Medulla oblongata (tissue), 1 donor: ENCODE data around the gene ZFYVE9.
"Not testable (repeated sequence)": the region's sequence is repeated elsewhere in the genome, so short reads cannot be mapped to it uniquely, and the experiment has no call there.

Experiments
- DNase-seq: peaks from one replicate; pipeline ENCODE4 v3.0.0-alpha.2; 2015; ENCODE audit errors: extremely low spot score

Gene ZFYVE9

GRCh38 chr1:52191395-52191965 is 49.6 kb downstream of the ZFYVE9 start:
- no peak for DNase-seq

GRCh38 chr1:52192024-52192423 is 50.1 kb downstream of the ZFYVE9 start:
- DNase-seq = no peak

DNA sequence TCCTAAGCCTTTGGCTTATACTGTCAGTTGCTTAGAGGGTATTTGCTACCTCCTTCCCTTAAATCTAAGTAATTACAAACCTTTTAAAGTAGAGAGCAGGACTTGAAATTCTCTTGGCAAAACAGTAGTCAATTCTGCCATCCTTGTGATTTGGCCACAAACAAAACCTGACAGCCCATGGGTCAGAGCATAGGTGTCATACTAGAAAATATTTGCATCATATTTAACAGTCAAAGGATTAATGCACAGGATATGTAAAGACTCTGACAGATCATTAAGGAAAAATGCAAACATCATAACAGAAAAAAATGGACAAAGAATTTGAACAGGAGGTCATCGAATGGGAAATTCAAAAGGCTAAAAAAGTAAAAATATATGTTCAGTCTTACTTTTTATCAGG is 50.5 kb downstream of the ZFYVE9 start:
- DNase-seq = no peak

GRCh38 chr1:52193985-52194384 is 52.1 kb downstream of the ZFYVE9 start:
- DNase-seq = no peak

GRCh38 chr1:52195161-52195560 is 53.3 kb downstream of the ZFYVE9 start:
- no peak for DNase-seq

GRCh38 chr1:52203935-52204625 is 62.2 kb downstream of the ZFYVE9 start:
- no peak for DNase-seq

- DNase-seq = no peak
Observed at GRCh38 chr1:52204696-52205095, 62.8 kb downstream of the ZFYVE9 start.

DNA sequence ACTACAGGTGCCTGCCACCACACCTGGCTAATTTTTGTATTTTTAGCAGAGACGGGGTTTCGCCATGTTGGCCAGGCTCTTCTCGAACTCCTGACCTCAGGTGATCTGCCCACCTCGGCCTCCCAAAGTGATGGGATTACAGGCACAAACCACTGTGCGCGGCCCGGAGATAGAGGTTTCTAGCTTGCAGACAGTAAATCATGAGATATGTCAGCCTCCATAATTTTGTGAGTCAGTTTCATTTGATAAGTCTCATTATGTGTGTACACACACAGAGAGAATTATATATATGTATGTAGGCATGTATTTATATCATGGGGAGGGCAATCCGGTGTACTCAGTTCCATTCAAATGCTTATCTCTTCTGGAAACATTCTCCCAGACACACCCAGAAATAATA is 64.8 kb downstream of the ZFYVE9 start:
- DNase-seq = not testable (repeated sequence)

DNA sequence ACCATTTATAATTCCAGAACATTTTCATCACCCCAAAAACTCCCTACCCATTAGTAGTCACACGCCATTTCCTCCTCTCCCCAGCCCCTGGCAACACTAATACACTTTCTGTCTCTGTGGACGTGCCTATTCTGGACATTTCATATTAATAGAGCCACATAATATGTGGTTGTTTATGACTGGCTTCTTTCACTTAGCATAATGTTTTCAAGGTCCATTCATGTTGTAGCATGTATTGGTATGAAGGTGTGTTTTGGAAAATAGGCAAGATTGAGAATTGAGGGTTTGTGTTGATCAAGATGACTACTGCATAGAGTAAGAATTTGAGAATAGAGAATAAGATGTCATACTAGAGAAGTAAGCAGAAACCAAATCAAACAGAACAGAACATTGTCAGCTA is 67.5 kb downstream of the ZFYVE9 start:
- no peak for DNase-seq

DNA sequence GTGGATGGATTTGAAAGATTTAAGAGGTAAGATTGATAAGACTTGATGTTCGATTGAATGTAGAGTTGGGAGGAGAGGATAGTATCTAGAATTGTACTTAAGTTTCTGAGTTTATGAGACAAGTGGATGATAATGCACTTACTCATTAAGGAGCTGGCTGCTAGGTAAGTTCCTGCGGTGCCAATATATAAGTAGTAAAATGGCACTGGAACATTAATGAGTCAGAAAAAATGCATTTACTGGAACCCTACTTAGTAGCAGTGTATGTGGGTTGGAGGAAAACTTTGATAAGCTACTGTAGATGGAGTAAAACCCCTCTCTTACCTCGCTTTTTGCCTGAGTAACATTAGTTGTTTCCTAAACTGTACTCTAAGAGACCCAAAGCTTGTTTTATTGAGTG is 68.2 kb downstream of the ZFYVE9 start:
- no peak for DNase-seq

DNA sequence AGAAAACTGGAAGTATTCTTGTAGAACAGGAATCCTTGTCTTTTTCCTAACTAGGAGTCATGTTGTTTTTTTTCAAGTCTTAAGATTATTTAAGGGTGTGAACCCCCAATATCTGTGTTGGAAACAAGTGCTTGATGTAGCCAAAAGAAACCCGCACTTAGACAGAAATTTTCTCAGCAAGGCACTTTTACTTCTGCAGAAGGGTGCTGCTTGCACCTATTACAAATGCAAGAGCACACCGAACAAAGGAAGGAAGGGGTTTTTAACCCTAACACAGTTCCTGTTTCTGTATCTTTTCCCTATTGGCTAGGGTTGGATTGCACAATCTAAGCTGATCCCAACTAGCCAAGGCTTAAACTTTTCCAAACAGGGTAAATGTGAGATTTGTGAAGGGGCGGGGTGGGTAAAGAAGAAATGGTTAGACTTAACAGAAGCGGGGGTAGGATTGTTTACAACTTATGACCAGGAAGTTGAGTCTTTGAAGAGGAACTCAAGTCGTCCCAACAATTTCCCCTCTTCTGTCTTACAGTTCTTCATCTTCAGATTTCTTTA is 75.1 kb downstream of the ZFYVE9 start:
- DNase-seq = no peak

DNA sequence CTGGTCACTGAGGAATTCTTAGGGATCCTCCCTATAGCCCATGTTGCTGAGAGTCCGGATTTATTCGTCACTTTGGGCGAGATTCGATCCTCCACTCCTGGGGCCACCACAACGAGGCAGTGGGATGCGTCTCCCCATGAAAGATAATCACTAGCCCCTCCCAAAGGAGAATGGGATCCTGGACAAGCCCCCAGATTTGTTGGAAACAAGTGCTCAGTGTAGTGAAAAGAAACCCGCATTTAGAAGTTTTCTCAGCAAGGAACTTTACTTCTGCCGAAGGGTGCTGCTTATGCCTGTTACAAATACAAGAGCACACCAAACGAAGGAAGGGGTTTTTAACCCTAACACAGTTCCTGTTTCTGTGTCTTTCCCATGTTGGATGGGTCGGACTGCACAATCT is 83.3 kb downstream of the ZFYVE9 start:
- no peak for DNase-seq

DNA sequence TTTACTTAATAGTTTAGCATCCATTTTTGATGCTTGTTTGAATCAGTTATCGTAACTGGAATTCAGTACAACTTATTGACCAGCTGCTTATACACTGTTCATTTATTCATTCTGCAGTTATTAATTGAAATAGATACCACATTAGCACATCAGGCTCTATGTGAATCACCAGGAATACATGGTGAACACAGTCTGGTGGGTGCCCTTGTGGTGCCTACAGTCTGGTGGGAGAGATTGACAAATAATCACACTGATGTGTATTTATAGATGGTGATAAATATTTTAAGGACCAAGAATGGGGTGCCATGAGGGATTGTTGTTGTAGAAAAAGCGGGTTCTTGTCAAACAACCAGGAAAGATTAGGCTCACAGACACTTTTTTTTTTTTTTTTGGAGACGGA is 87.6 kb downstream of the ZFYVE9 start:
- no peak for DNase-seq

DNA sequence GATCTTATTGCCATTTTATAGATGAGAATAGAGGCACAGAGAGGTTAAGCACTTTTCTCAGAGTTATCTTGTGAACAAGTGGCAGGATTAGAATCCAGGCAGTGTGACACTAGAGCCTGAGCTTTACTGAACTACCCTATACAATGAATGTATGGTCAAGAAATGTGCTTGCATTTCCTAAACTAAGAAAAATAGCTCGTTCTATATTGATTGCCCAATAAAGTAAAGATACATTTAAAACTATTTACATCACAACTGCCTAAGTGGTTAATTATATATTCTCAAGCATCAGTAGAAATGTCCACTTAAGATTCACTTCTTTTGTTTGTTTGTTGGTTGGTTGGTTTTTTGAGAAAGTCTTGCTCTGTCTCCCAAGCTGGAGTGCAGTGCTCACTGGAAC is 91.6 kb downstream of the ZFYVE9 start:
- DNase-seq = no peak

DNA sequence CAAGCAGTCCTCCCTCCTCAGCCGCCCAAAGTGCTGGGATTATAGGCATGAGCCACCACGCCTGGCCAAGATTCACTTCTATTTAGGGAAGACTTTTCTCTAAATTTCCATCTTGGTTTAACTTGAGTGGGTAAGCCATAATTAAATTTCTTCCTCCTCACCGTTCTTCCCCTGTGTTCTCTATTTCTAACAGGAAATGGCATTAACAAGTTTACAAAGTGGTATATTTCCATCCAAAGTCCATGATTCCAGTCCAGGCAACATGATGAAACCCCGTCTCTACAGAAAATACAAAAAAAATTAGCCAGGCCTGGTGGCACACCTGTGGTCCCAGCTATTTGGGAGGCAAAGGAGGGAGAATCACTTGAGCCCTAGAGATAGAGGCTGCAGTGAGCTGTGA is 92.1 kb downstream of the ZFYVE9 start:
- no peak for DNase-seq

DNA sequence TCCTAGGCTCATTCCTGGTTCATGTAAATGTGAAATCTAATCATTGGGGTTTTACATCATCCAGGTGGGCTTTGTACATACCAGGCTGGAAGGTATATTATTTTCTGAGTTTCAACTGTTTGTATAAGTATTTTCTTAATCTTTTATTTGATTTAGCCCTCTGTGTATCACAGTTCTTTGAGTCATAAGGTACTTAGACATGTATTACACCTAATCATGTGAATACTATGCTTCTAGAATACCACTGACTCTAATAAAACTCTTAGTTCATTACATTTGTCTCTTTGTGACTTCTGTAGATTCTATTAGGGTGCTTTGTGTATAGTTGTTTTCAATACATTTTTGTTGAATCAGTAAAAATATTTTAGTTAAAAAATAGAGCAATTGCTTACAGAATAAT is 92.8 kb downstream of the ZFYVE9 start:
- DNase-seq = no peak

- no peak for DNase-seq
Observed at GRCh38 chr1:52235646-52236045, 93.8 kb downstream of the ZFYVE9 start.

- no peak for DNase-seq
Observed at GRCh38 chr1:52237430-52237829, 95.5 kb downstream of the ZFYVE9 start.

DNA sequence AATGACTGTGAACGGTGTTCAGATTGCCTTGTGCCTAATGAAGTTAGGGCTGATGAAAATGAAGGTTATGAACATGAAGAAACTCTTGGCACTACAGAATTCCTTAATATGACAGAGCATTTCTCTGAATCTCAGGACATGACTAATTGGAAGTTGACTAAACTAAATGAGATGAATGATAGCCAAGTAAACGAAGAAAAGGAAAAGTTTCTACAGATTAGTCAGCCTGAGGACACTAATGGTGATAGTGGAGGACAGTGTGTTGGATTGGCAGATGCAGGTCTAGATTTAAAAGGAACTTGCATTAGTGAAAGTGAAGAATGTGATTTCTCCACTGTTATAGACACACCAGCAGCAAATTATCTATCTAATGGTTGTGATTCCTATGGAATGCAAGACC is 96.6 kb downstream of the ZFYVE9 start:
- no peak for DNase-seq

DNA sequence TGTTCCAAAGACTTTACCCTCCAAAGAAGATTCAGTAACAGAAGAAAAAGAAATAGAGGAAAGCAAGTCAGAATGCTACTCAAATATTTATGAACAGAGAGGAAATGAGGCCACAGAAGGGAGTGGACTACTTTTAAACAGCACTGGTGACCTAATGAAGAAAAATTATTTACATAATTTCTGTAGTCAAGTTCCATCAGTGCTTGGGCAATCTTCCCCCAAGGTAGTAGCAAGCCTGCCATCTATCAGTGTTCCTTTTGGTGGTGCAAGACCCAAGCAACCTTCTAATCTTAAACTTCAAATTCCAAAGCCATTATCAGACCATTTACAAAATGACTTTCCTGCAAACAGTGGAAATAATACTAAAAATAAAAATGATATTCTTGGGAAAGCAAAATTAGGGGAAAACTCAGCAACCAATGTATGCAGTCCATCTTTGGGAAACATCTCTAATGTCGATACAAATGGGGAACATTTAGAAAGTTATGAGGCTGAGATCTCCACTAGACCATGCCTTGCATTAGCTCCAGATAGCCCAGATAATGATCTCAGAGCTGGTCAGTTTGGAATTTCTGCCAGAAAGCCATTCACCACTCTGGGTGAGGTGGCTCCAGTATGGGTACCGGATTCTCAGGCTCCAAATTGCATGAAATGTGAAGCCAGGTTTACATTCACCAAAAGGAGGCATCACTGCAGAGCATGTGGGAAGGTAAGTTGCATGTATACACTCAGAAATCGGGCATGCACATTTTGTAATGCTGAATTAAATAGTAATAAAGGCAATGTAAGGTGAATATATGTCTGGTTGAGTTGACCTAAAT is 97.2 kb downstream of the ZFYVE9 start:
- DNase-seq = no peak

GRCh38 chr1:52239708-52240001 is 97.8 kb downstream of the ZFYVE9 start:
- DNase-seq = no peak

- no peak for DNase-seq
Observed at GRCh38 chr1:52240592-52241210, 98.8 kb downstream of the ZFYVE9 start.
